ENCODE data around the gene TGM1. TPM values are rescaled to one million over a fixed set of nuclear protein-coding genes. Genes with fewer than 3 reads are reported as not detected.

Gene TGM1
- total and polyA plus RNA-seq, 2 donors (not counting 1 experiment from before 2014, with no cell fraction given), result 2.7 to 11.9 TPM

DNA sequence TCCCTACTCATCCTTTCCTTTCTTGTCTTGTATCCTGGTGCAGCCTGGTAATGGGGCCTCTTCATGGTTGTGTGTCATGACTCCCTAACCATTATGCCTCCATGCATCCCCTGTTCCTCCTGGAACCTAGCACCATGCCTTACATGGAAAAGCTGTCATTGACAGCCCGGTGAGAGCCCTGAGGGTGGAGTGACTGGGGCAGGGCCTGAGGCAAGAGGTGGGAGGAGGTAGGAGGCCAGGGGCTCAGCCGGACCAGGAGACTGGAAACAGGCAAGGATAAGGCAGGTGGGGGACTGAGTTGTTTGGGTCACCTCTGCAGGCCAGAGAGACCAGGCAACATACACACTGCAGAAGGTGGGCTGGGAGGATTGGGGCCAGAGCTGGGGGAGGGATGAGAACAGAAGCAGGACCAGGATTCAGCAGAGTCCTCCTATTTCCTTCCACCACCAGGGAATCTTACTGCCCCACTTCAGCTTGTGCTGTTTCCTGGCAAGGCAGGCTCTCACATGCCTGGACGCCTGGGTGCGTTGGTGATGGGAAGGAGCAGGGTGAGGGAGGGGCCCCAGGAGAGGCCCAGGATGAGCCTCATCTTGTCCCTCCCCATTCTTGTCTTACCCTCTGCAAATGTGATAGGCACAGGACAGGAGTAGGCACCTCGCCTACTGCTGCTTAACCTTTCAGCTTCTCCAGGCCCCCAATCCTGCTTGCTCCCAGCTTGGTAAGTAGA lies 46.7 kb upstream of the TGM1 start, which contains the start of gene LTB4R2:
Gene LTB4R2, plus strand, starts transcription at position 603 of the 727 bp plus-strand sequence. CDS start 525 bp downstream, outside the sequence.
- DNase-seq, result no peak
- Mint-ChIP-seq H3K9me3 (ENCODE audit: insufficient read depth) (no peaks in the 10 kb centered on the region), H3K27me3 (no peaks in the 10 kb centered on the region), H3K27ac (peak within 1 kb of the TSS; percentile 91), H3K4me1 (peaks cover 58% of the 10 kb centered on the region), H3K4me3 (peak within 1 kb of the TSS; percentile 84)
- Histone ChIP-seq H3K4me1 (ENCODE audit: control insufficient read depth in 2 of 2, insufficient read depth in 2 of 2, low read length in 2 of 2) (peaks cover 38 to 55% of the 10 kb centered on the region in 2 donors), H2AFZ (ENCODE audit: insufficient read depth, low read depth, low read length, poor library complexity, severe bottlenecking) (peak within 1 kb of the TSS; percentile 82), H3K9ac (ENCODE audit: low read length) (peak within 1 kb of the TSS; percentile 70), H4K20me1 (ENCODE audit: control insufficient read depth, insufficient read depth, low read length, poor library complexity, severe bottlenecking) (peaks cover 32% of the 10 kb centered on the region), H3K4me2 (replicated peaks; ENCODE audit: low read depth, low read length, poor library complexity, severe bottlenecking) (peak within 1 kb of the TSS; percentile 92), H3K36me3 (replicated peaks in 1 of 2; ENCODE audit: control extremely low read depth in 1 of 2, control insufficient read depth in 1 of 2, extremely low read depth in 1 of 2, insufficient read depth in 2 of 2, low read length in 1 of 2) (peaks cover 3 to 38% of the 10 kb centered on the region in 2 experiments), H3K27me3 (replicated peaks in 1 of 4; ENCODE audit: control extremely low read depth in 1 of 4, control insufficient read depth in 3 of 4, insufficient read depth in 4 of 4, low read length in 3 of 4) (no peaks in the 10 kb centered on the region), H3K9me3 (ENCODE audit: control extremely low read depth in 1 of 3, control insufficient read depth in 2 of 3, insufficient read depth in 1 of 3, low read length in 2 of 3) (no peaks in the 10 kb centered on the region), H3K27ac (ENCODE audit: low read length in 2 of 2) (peak within 1 kb of the TSS; percentile 36 to 83), H3K4me3 (ENCODE audit: control extremely low read depth in 1 of 5, extremely low read depth in 1 of 5, insufficient read depth in 1 of 5, low read depth in 2 of 5, low read length in 4 of 5) (peak within 1 kb of the TSS in 4 of 5 experiments; percentile 45 to 71 (median 60)), H3K79me2 (ENCODE audit: control insufficient read depth, insufficient read depth, low read length) (peaks cover 16% of the 10 kb centered on the region)
- 94% methylated on average over 4 of the region's 5 CpGs for WGBS (ENCODE audit: insufficient coverage)
- no peak for TF ChIP-seq EZH2 (IDR thresholded peaks at IDR 0.05; ENCODE audit: borderline replicate concordance, insufficient read depth, low read depth, low read length, poor library complexity, severe bottlenecking)
- TF ChIP-seq, protein P1, sequence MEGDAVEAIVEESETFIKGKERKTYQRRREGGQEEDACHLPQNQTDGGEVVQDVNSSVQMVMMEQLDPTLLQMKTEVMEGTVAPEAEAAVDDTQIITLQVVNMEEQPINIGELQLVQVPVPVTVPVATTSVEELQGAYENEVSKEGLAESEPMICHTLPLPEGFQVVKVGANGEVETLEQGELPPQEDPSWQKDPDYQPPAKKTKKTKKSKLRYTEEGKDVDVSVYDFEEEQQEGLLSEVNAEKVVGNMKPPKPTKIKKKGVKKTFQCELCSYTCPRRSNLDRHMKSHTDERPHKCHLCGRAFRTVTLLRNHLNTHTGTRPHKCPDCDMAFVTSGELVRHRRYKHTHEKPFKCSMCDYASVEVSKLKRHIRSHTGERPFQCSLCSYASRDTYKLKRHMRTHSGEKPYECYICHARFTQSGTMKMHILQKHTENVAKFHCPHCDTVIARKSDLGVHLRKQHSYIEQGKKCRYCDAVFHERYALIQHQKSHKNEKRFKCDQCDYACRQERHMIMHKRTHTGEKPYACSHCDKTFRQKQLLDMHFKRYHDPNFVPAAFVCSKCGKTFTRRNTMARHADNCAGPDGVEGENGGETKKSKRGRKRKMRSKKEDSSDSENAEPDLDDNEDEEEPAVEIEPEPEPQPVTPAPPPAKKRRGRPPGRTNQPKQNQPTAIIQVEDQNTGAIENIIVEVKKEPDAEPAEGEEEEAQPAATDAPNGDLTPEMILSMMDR (IDR thresholded peaks at IDR 0.05), result no peak
- intact Hi-C loops (cut with micrococcal nuclease), result loop anchor here (5.0 kb wide), 1 partner anchor 297 kb away; no protein-coding TSS in a partner anchor
- POLR2A ChIA-PET, result interaction anchor here (1.3 to 2.0 kb wide), 4 partner anchors 13 to 121 kb away, joined by 5 to 17 read pairs (median 6); partner anchors contain the start of genes CHMP4A, KHNYN and RABGGTA
- CTCF ChIA-PET, result interaction anchor here (0.8 to 9.4 kb wide), 27 partner anchors 12 to 389 kb away, joined by 3 to 116 read pairs (median 6); partner anchors contain the start of genes CBLN3, DHRS1, IPO4 and IRF9
- no peak for ATAC-seq (ENCODE audit: low read depth)

Measured in B cell (primary cell).